Measurements from ENCODE around the gene MDN1.

DNA sequence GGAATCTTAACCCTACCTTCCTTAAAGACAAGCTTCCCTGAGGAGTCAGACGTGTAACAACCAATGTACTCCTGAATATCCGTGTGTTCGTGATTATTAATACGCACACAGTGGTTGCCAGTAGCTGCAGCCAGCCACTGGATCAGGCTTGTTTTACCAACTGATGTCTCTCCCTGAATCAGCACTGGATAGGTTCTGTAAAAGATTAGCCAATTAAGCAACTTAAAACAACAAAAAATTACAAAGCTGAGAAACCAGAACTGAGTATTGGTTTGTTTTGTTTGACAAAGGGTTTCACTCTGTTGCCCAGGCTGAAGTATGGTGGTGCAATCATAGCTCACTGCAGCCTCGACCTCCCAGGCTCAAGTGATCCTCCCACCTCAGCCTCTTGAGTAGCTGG is 69.3 kb downstream of the MDN1 start:
- TF ChIP-seq CREM (IDR thresholded peaks at IDR 0.05) (no peak), CREM (CRISPR knock-in tag; IDR thresholded peaks at IDR 0.05) (no peak)
- TF ChIP-seq, protein P1, sequence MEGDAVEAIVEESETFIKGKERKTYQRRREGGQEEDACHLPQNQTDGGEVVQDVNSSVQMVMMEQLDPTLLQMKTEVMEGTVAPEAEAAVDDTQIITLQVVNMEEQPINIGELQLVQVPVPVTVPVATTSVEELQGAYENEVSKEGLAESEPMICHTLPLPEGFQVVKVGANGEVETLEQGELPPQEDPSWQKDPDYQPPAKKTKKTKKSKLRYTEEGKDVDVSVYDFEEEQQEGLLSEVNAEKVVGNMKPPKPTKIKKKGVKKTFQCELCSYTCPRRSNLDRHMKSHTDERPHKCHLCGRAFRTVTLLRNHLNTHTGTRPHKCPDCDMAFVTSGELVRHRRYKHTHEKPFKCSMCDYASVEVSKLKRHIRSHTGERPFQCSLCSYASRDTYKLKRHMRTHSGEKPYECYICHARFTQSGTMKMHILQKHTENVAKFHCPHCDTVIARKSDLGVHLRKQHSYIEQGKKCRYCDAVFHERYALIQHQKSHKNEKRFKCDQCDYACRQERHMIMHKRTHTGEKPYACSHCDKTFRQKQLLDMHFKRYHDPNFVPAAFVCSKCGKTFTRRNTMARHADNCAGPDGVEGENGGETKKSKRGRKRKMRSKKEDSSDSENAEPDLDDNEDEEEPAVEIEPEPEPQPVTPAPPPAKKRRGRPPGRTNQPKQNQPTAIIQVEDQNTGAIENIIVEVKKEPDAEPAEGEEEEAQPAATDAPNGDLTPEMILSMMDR (CRISPR knock-in tag; IDR thresholded peaks at IDR 0.05): no peak
- TF ChIP-seq, protein P2, sequence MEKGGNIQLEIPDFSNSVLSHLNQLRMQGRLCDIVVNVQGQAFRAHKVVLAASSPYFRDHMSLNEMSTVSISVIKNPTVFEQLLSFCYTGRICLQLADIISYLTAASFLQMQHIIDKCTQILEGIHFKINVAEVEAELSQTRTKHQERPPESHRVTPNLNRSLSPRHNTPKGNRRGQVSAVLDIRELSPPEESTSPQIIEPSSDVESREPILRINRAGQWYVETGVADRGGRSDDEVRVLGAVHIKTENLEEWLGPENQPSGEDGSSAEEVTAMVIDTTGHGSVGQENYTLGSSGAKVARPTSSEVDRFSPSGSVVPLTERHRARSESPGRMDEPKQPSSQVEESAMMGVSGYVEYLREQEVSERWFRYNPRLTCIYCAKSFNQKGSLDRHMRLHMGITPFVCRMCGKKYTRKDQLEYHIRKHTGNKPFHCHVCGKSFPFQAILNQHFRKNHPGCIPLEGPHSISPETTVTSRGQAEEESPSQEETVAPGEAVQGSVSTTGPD (CRISPR knock-in tag; IDR thresholded peaks at IDR 0.05): no peak

Data from HepG2 (cell line).